WTC11 (cell line): Measurements from ENCODE around the gene ASPHD2.

Experiments used
- FOXJ3 ChIP-seq: sonication (generic); formaldehyde crosslinking; IDR thresholded peaks from 2 replicates; pipeline ENCODE4 v1.9.0; 2021; ENCODE audit warnings: missing genetic modification reagents, mild to moderate bottlenecking, borderline replicate concordance
- NR2C2 ChIP-seq: sonication (generic); formaldehyde crosslinking; IDR thresholded peaks from 2 replicates; pipeline ENCODE4 v1.8.0; 2022; ENCODE audit warnings: mild to moderate bottlenecking, missing genetic modification reagents
- TEAD1 ChIP-seq: sonication (generic); formaldehyde crosslinking; IDR thresholded peaks from 2 replicates; pipeline ENCODE4 v1.8.0; 2022; ENCODE audit warnings: mild to moderate bottlenecking, missing genetic modification reagents
- TF ChIP-seq, protein P1 (sequence below): fragments of 200-600 bp; IDR thresholded peaks from 2 replicates; pipeline ENCODE4 v1.8.0; 2022; ENCODE audit warnings: antibody characterized with exemption
- TF ChIP-seq, protein P2 (sequence below): sonication (generic); formaldehyde crosslinking; IDR thresholded peaks from 2 replicates; pipeline ENCODE4 v1.8.0; 2023; ENCODE audit warnings: missing genetic modification reagents
- TF ChIP-seq, protein P3 (sequence below): sonication (generic); formaldehyde crosslinking; IDR thresholded peaks from 2 replicates; pipeline ENCODE4 v1.8.1; 2022; ENCODE audit warnings: mild to moderate bottlenecking, moderate library complexity, missing genetic modification reagents
- TF ChIP-seq, protein P4 (sequence below): sonication (generic); formaldehyde crosslinking; IDR thresholded peaks from 2 replicates; pipeline ENCODE4 v1.8.1; 2023; ENCODE audit warnings: mild to moderate bottlenecking, missing genetic modification reagents, moderate library complexity
- TF ChIP-seq, protein P5 (sequence below): sonication (generic); formaldehyde crosslinking; IDR thresholded peaks from 2 replicates; pipeline ENCODE4 v1.8.1; 2023; ENCODE audit warnings: mild to moderate bottlenecking, missing genetic modification reagents, borderline replicate concordance
- TF ChIP-seq, protein P6 (sequence below): sonication (generic); formaldehyde crosslinking; IDR thresholded peaks from 2 replicates; pipeline ENCODE4 v1.8.1; 2022; ENCODE audit warnings: mild to moderate bottlenecking, missing genetic modification reagents, moderate library complexity, borderline replicate concordance

DNA sequence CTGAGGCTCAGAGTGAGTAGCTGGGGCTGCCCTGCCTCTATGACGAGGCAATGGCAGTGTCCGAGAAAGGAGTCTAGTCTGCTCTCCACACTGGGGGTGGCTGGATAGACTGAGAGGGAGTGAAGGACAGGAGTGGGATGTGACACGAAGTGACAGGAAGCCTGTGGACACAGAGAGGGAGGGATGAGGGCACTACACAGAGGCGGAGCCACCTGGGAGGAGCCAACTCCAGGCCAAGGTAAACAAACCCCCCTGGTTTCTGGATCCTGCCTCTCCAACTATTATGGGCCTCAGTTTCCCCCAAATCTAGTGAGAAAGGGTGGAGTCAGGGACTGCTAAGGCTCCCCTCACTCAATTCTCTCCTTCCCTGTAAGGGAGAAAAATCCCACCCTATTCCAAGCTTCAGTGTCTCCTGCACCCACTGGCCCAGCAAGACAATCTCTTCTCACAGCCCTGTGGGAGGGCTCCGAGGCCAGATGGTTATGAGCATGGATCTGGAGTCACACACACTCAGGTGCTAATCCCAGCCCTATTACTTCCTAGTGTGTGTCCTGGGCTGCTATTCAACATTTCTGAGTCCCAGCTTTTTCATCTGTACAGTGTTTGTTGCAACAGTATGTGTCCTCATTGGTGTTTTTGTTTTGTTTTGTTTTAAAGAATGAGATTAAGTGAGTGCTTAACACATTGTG is 24.9 kb downstream of the ASPHD2 start:
- TF ChIP-seq, protein P1, sequence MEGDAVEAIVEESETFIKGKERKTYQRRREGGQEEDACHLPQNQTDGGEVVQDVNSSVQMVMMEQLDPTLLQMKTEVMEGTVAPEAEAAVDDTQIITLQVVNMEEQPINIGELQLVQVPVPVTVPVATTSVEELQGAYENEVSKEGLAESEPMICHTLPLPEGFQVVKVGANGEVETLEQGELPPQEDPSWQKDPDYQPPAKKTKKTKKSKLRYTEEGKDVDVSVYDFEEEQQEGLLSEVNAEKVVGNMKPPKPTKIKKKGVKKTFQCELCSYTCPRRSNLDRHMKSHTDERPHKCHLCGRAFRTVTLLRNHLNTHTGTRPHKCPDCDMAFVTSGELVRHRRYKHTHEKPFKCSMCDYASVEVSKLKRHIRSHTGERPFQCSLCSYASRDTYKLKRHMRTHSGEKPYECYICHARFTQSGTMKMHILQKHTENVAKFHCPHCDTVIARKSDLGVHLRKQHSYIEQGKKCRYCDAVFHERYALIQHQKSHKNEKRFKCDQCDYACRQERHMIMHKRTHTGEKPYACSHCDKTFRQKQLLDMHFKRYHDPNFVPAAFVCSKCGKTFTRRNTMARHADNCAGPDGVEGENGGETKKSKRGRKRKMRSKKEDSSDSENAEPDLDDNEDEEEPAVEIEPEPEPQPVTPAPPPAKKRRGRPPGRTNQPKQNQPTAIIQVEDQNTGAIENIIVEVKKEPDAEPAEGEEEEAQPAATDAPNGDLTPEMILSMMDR, result no peak
- TF ChIP-seq, protein P2, sequence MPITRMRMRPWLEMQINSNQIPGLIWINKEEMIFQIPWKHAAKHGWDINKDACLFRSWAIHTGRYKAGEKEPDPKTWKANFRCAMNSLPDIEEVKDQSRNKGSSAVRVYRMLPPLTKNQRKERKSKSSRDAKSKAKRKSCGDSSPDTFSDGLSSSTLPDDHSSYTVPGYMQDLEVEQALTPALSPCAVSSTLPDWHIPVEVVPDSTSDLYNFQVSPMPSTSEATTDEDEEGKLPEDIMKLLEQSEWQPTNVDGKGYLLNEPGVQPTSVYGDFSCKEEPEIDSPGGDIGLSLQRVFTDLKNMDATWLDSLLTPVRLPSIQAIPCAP (CRISPR knock-in tag), result no peak
- no peak for TF ChIP-seq NR2C2 (CRISPR knock-in tag)
- TF ChIP-seq, protein P3, sequence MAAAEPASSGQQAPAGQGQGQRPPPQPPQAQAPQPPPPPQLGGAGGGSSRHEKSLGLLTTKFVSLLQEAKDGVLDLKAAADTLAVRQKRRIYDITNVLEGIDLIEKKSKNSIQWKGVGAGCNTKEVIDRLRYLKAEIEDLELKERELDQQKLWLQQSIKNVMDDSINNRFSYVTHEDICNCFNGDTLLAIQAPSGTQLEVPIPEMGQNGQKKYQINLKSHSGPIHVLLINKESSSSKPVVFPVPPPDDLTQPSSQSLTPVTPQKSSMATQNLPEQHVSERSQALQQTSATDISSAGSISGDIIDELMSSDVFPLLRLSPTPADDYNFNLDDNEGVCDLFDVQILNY (CRISPR knock-in tag), result no peak
- TF ChIP-seq TEAD1, result no peak
- TF ChIP-seq FOXJ3 (CRISPR knock-in tag), result no peak
- TF ChIP-seq, protein P4, sequence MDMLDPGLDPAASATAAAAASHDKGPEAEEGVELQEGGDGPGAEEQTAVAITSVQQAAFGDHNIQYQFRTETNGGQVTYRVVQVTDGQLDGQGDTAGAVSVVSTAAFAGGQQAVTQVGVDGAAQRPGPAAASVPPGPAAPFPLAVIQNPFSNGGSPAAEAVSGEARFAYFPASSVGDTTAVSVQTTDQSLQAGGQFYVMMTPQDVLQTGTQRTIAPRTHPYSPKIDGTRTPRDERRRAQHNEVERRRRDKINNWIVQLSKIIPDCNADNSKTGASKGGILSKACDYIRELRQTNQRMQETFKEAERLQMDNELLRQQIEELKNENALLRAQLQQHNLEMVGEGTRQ (CRISPR knock-in tag), result no peak
- TF ChIP-seq, protein P5, sequence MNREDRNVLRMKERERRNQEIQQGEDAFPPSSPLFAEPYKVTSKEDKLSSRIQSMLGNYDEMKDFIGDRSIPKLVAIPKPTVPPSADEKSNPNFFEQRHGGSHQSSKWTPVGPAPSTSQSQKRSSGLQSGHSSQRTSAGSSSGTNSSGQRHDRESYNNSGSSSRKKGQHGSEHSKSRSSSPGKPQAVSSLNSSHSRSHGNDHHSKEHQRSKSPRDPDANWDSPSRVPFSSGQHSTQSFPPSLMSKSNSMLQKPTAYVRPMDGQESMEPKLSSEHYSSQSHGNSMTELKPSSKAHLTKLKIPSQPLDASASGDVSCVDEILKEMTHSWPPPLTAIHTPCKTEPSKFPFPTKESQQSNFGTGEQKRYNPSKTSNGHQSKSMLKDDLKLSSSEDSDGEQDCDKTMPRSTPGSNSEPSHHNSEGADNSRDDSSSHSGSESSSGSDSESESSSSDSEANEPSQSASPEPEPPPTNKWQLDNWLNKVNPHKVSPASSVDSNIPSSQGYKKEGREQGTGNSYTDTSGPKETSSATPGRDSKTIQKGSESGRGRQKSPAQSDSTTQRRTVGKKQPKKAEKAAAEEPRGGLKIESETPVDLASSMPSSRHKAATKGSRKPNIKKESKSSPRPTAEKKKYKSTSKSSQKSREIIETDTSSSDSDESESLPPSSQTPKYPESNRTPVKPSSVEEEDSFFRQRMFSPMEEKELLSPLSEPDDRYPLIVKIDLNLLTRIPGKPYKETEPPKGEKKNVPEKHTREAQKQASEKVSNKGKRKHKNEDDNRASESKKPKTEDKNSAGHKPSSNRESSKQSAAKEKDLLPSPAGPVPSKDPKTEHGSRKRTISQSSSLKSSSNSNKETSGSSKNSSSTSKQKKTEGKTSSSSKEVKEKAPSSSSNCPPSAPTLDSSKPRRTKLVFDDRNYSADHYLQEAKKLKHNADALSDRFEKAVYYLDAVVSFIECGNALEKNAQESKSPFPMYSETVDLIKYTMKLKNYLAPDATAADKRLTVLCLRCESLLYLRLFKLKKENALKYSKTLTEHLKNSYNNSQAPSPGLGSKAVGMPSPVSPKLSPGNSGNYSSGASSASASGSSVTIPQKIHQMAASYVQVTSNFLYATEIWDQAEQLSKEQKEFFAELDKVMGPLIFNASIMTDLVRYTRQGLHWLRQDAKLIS (CRISPR knock-in tag), result no peak
- TF ChIP-seq, protein P6, sequence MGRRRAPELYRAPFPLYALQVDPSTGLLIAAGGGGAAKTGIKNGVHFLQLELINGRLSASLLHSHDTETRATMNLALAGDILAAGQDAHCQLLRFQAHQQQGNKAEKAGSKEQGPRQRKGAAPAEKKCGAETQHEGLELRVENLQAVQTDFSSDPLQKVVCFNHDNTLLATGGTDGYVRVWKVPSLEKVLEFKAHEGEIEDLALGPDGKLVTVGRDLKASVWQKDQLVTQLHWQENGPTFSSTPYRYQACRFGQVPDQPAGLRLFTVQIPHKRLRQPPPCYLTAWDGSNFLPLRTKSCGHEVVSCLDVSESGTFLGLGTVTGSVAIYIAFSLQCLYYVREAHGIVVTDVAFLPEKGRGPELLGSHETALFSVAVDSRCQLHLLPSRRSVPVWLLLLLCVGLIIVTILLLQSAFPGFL (CRISPR knock-in tag), result no peak
